ENCODE data around the gene SH3PXD2B. TPM values are rescaled to one million over a fixed set of nuclear protein-coding genes. Genes with fewer than 3 reads are reported as not detected.

The SH3PXD2B gene
- polyA plus RNA-seq, 3 donors = 0.19 to 0.77 (median 0.31) TPM

GRCh38 chr5:172474293-172474692, 20.0 kb upstream of the SH3PXD2B start:
- DNase-seq = no peak
- Histone ChIP-seq H3K79me2 (ENCODE audit: insufficient read depth, low read length) (no peaks in the 10 kb centered on the region), H3K27me3 (ENCODE audit: control insufficient read depth in 2 of 2, insufficient read depth in 2 of 2, low read length in 2 of 2) (no peaks in the 10 kb centered on the region), H3K4me1 (ENCODE audit: control insufficient read depth in 1 of 2, insufficient read depth in 2 of 2, low read length in 2 of 2) (no peaks in the 10 kb centered on the region), H3K4me2 (replicated peaks; ENCODE audit: extremely low read depth, low read length, poor library complexity, severe bottlenecking) (no peak overlapping the region), H3K36me3 (replicated peaks in 1 of 2; ENCODE audit: control insufficient read depth in 1 of 2, insufficient read depth in 2 of 2, low read length in 2 of 2) (no peaks in the 10 kb centered on the region), H3K27ac (ENCODE audit: low read depth in 1 of 2, low read length in 2 of 2) (no peak overlapping the region), H2AFZ (ENCODE audit: insufficient read depth, low read depth, low read length, poor library complexity, severe bottlenecking) (no peak overlapping the region), H3K9me3 (replicated peaks in 1 of 2; ENCODE audit: control insufficient read depth in 1 of 2, insufficient read depth in 1 of 2, low read length in 2 of 2) (no peaks in the 10 kb centered on the region), H4K20me1 (ENCODE audit: insufficient read depth, low read length) (no peaks in the 10 kb centered on the region), H3K4me3 (replicated peaks in 1 of 3; ENCODE audit: low read depth in 2 of 3, low read length in 3 of 3) (no peak overlapping the region), H3K9ac (ENCODE audit: insufficient read depth, low read length, poor library complexity, severe bottlenecking) (no peak overlapping the region)
- TF ChIP-seq CTCF (IDR thresholded peaks at IDR 0.05) = no peak
- peaks cover 0 to 13% (median 3%) of the 10 kb centered on the region in 3 donors for H3K27me3 Mint-ChIP-seq (ENCODE audit: low read depth in 3 of 3)
- intact Hi-C loops (cut with micrococcal nuclease) = loop anchor here in 1 of 2 donors (10.0 kb wide), 1 partner anchor 451 kb away; no protein-coding TSS in a partner anchor
- H3K27ac Mint-ChIP-seq = no peak overlapping the region
- 92% methylated on average over 4 of the region's 7 CpGs for WGBS (ENCODE audit: insufficient coverage)
- peak overlapping the region in 1 of 2 donors; percentile 9 for H3K4me3 Mint-ChIP-seq
- H3K36me3 Mint-ChIP-seq = no peaks in the 10 kb centered on the region
- peaks cover 2% of the 10 kb centered on the region for H3K4me1 Mint-ChIP-seq
- no peaks in the 10 kb centered on the region for H3K9me3 Mint-ChIP-seq

- no peak overlapping the region for H3K4me2 ChIP-seq (replicated peaks; ENCODE audit: extremely low read depth, low read length, poor library complexity, severe bottlenecking)
- no peak for TF ChIP-seq CTCF (IDR thresholded peaks at IDR 0.05)
- H3K36me3 ChIP-seq (replicated peaks in 1 of 2; ENCODE audit: control insufficient read depth in 1 of 2, insufficient read depth in 2 of 2, low read length in 2 of 2) = no peaks in the 10 kb centered on the region
- H4K20me1 ChIP-seq (ENCODE audit: insufficient read depth, low read length) = no peaks in the 10 kb centered on the region
- no peak for DNase-seq
- Mint-ChIP-seq H3K4me1 (no peaks in the 10 kb centered on the region), H3K27ac (no peak overlapping the region), H3K27me3 (ENCODE audit: low read depth in 3 of 3) (peaks cover 0 to 15% (median 9%) of the 10 kb centered on the region in 3 donors), H3K9me3 (peaks cover 0 to 2% (median 0%) of the 10 kb centered on the region in 7 donors), H3K4me3 (no peak overlapping the region), H3K36me3 (no peaks in the 10 kb centered on the region)
- intact Hi-C loops (cut with micrococcal nuclease) = loop anchor here in 1 of 2 donors (10.0 kb wide), 1 partner anchor 451 kb away; no protein-coding TSS in a partner anchor
- no peaks in the 10 kb centered on the region for H3K4me1 ChIP-seq (ENCODE audit: control insufficient read depth in 1 of 2, insufficient read depth in 2 of 2, low read length in 2 of 2)
- 90% methylated on average over 5 of the region's 5 CpGs for WGBS (ENCODE audit: insufficient coverage)
- no peak overlapping the region for H3K9ac ChIP-seq (ENCODE audit: insufficient read depth, low read length, poor library complexity, severe bottlenecking)
- no peaks in the 10 kb centered on the region for H3K27me3 ChIP-seq (ENCODE audit: control insufficient read depth in 2 of 2, insufficient read depth in 2 of 2, low read length in 2 of 2)
- H3K27ac ChIP-seq (ENCODE audit: low read depth in 1 of 2, low read length in 2 of 2) = no peak overlapping the region
- H3K9me3 ChIP-seq (replicated peaks in 1 of 2; ENCODE audit: control insufficient read depth in 1 of 2, insufficient read depth in 1 of 2, low read length in 2 of 2) = no peaks in the 10 kb centered on the region
- H3K4me3 ChIP-seq (replicated peaks in 1 of 3; ENCODE audit: low read depth in 2 of 3, low read length in 3 of 3) = no peak overlapping the region
- H2AFZ ChIP-seq (ENCODE audit: insufficient read depth, low read depth, low read length, poor library complexity, severe bottlenecking) = no peak overlapping the region
- no peaks in the 10 kb centered on the region for H3K79me2 ChIP-seq (ENCODE audit: insufficient read depth, low read length)
Measured at GRCh38 chr5:172473427-172473826, 19.1 kb upstream of the SH3PXD2B start.

Data from CD14-positive monocyte (primary cell).